AG09319 (cell line): ENCODE data around the gene BRME1.
"Not testable (repeated sequence)": the region's sequence is repeated elsewhere in the genome, so short reads cannot be mapped to it uniquely, and the experiment has no call there.

ENCODE experiments used
- DNase-seq: peaks from one replicate; pipeline ENCODE4 v3.0.0-alpha.2; 2010; ENCODE audit warnings: low read depth; ENCODE audit errors: extremely low read depth
- TF ChIP-seq, protein P1 (sequence below): IDR thresholded peaks from 2 replicates; pipeline ENCODE4 v1.5.1; 2011; ENCODE audit warnings: low read depth, mild to moderate bottlenecking, inconsistent platforms, low read length, moderate library complexity

BRME1 gene

DNA sequence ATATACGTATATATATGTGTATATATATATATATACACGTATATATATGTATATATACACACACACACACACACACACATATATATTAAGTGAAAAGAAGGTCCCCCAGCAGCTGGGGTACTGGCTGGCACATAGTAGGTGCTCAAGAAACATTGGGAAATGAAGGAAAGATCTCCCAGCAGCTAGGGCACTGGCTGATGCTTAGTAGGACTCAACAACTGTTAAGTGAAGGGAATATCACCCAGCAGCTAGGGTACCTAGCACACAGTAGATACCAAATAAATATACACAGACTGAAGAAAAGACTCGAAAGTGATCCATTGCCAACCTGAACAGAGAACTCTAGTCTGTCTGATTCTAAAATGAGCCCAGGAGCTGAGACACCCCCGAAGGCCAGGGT is 20.1 kb upstream of the BRME1 start:
- TF ChIP-seq, protein P1, sequence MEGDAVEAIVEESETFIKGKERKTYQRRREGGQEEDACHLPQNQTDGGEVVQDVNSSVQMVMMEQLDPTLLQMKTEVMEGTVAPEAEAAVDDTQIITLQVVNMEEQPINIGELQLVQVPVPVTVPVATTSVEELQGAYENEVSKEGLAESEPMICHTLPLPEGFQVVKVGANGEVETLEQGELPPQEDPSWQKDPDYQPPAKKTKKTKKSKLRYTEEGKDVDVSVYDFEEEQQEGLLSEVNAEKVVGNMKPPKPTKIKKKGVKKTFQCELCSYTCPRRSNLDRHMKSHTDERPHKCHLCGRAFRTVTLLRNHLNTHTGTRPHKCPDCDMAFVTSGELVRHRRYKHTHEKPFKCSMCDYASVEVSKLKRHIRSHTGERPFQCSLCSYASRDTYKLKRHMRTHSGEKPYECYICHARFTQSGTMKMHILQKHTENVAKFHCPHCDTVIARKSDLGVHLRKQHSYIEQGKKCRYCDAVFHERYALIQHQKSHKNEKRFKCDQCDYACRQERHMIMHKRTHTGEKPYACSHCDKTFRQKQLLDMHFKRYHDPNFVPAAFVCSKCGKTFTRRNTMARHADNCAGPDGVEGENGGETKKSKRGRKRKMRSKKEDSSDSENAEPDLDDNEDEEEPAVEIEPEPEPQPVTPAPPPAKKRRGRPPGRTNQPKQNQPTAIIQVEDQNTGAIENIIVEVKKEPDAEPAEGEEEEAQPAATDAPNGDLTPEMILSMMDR: no peak
- no peak for DNase-seq

DNA sequence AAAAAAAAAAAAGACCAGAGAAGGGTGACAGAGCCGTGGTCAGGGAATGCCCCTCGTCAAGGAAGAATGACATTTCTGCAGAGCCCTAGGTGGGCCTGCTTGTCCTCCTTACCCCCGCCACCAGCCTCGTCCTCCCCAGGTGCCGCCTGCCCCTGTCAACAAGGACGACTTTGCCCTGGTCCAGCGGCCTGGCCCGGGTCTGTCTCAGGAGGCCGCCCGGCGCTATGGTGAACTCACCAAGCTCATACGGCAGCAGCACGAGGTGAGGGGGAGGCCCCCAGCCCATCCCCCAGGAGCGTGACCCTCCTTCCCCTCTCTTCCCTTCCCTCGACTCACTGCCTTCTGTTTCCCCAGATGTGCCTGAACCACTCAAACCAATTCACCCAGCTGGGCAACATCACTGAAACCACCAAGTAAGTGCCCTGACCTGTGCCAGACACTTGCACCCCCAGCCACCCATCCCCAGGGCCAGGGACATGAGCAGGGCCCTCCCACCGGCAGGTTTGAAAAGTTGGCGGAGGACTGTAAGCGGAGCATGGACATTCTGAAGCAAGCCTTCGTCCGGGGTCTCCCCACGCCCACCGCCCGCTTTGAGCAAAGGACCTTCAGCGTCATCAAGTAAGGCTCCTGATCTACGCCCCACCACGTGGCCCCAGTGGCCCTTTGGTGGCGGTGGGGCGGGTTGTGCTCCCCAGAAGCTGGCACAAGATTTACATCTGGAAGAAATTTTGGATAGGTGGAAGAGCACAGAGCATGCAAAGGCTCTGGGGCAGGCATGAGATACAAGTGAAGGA is 17.5 kb upstream of the BRME1 start:
- DNase-seq: no peak
- TF ChIP-seq, protein P1: no peak

DNA sequence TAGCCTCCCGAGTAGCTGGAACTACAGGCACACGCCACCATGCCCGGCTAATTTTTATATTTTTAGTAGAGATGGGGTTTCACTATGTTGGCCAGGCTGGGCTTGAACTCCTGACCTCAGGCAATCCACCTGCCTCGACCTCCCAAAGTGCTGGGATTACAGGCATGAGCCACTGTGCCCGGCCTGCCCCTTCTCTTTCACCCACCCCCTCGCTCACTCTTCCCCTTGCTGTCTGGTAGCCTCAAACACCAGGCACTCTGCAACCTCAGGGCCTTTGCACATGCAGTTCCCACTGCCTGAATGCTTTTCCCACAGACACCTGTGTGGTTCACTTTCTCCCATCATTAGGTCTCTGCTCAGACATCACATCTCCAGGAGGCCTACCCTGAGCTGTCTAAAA is 16.2 kb upstream of the BRME1 start:
- DNase-seq: not testable (repeated sequence)

DNA sequence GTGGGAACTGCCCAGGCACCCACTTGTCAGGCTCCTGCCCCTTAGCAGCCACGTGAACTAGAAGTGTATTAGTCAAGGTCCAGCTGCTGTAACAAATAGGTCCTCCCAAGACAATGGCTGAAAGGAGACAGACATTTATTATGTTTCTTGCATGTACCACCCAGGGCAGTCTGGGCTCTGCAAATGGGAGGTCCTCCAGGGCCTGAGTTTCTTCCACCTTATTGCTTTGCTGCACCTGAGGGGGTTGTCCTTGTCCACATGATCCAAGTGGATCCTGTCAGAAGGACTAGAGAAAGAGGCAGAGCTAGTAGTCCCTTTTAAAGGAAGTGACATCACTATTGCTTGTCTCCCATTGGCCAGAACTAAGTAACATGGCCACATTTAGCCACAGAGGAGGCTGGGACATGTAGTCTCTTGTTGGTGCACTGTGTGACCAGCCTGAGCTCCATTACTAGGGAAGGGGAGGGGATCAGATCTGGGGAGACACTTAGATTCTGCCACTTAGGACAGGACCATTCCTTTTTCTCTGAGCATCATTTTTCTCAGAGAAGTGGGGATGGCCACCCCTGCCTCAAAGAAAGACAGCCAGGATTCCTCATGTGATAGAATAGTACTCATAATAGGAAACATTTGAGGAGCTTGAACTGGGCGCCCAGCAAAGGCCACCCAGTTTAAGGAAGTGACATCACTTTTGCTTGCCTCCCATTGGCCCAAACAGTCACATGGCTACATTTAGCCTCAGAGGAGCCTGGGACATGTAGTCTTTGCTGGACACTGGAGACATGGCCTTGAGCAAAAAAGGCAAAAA is 15.2 kb upstream of the BRME1 start:
- no peak for DNase-seq
- TF ChIP-seq, protein P1: no peak

DNA sequence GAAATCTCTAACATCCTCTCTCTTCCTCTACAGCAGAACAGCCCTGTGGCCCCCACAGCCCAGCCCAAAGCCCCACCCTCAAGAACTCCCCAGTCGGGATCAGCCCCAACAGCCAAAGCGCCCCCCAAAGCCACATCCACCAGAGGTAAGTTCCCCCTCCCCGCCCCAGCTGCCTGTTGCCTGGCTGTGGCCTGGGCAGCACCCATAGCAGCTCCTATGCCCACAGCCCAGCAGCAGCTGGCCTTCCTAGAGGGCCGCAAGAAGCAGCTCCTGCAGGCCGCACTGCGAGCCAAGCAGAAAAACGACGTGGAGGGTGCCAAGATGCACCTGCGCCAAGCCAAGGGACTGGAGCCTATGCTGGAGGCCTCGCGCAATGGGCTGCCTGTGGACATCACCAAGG is 14.6 kb upstream of the BRME1 start:
- TF ChIP-seq, protein P1: no peak
- no peak for DNase-seq

DNA sequence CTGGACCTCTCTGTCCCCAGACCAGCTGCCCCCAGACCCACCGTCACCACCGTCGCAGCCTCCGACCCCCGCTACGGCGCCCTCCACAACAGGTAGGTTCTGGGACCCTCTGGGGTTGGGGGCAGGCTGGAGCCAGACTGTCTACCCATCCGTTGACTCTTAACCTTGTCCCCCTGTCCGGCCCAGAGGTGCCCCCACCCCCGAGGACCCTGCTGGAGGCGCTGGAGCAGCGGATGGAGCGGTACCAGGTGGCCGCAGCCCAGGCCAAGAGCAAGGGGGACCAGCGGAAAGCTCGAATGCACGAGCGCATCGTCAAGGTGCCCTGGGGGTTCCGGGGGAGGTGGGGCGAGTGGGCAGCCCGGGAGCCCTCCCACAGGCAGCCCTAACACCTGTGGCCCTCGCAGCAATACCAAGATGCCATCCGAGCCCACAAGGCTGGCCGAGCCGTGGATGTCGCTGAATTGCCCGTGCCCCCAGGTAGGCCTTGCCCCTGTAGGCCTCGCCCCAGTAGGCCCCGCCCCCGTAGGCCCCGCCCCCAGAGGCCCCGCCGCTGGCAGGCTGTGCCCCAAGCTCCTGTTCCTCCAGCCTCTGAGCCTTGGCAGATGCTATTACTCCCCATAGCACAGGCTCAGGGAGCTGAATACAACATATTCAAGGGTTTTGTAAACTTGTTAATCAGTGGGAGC is 13.0 kb upstream of the BRME1 start:
- TF ChIP-seq, protein P1: no peak

DNA sequence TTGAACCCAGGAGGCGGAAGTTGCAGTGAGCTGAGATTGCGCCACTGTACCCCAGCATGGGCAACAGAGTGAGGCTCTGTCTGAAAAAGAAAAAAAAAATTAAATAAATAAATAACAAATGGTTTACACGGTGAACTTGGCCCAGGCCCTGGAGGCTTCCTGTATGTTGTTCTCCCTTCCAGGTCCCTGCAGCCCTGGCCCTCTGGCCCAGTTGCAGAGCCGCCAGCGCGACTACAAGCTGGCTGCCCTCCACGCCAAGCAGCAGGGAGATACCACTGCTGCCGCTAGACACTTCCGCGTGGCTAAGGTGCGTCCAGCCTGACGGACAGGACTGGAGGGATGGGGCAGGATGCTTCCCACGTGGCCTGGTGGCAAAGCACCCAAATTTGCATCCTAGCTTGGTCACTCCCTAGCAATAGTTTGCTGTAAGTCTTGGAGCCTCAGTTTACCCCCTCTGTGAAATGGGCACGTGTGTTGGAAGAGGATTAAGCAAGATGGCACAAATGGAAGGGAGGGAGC is 12.0 kb upstream of the BRME1 start:
- TF ChIP-seq, protein P1: no peak
- DNase-seq: no peak

More for the DNA sequence above, 13.0 kb upstream of the BRME1 start:
- DNase-seq: no peak
